IMR-90 (cell line): ENCODE data around the gene NR2C2. TPM values are rescaled to one million over a fixed set of nuclear protein-coding genes. Genes with fewer than 3 reads are reported as not detected.

Experiments used
- ATAC-seq: fragments of 200-7000 bp; cut with Tn5 transposase; 2 replicates; pipeline ENCODE4 v1.9.1; 2020; ENCODE audit warnings: low read depth, mild to moderate bottlenecking, moderate library complexity
- BruUV-seq: library from RNA; stranded (reverse); fragments of 400-500 nt; replicated peaks from 2 replicates; lab custom pipeline; 2021; lab: Mats Ljungman, UMichigan
- CTCF ChIA-PET: fragments of 300-600 bp; formaldehyde crosslinking; extraction: SDS; loops from one replicate; lab custom pipeline; 2021; ENCODE audit warnings: antibody characterized with exemption; lab: Yijun Ruan, JAX
- POLR2A ChIA-PET: fragments of 300-600 bp; sonication (Branson Sonifier 250); formaldehyde crosslinking; loops from one replicate; lab custom pipeline; 2022; ENCODE audit warnings: antibody characterized with exemption; ENCODE audit not compliant: unreplicated experiment; lab: Charles Lee
- DNase-seq: peaks from one replicate; pipeline ENCODE4 v3.0.0; 2013
- H2AFZ ChIP-seq: replicated peaks from 2 replicates; pipeline ENCODE3; 2013; ENCODE audit warnings: low read length, mild to moderate bottlenecking; ENCODE audit not compliant: poor library complexity
- H2AK5ac ChIP-seq: 2 replicates; pipeline ENCODE4 v1.6.1; 2013; ENCODE audit warnings: low read depth, low read length, inconsistent platforms
- H2AK9ac ChIP-seq: replicated peaks from 2 replicates; pipeline ENCODE3; 2013; ENCODE audit warnings: mild to moderate bottlenecking, low read depth, low read length, moderate library complexity; ENCODE audit not compliant: poor library complexity
- H2BK120ac ChIP-seq: 2 replicates; pipeline ENCODE4 v1.6.1; 2013; ENCODE audit warnings: low read depth, low read length, inconsistent platforms
- H2BK15ac ChIP-seq: 3 replicates; pipeline ENCODE4 v1.6.1; 2013; ENCODE audit warnings: low read depth, low read length, inconsistent platforms
- H2BK20ac ChIP-seq: 2 replicates; pipeline ENCODE4 v1.6.1; 2013; ENCODE audit warnings: low read depth, mild to moderate bottlenecking, inconsistent platforms, low read length, moderate library complexity
- H2BK5ac ChIP-seq: 2 replicates; pipeline ENCODE4 v1.6.1; 2013; ENCODE audit warnings: mild to moderate bottlenecking, low read depth, low read length, inconsistent platforms; ENCODE audit not compliant: poor library complexity, severe bottlenecking
- H3K14ac ChIP-seq: replicated peaks from 2 replicates; pipeline ENCODE4 v1.6.1; 2013; ENCODE audit warnings: low read depth, low read length, inconsistent platforms
- H3K18ac ChIP-seq: 2 replicates; pipeline ENCODE4 v1.6.1; 2013; ENCODE audit warnings: low read depth, low read length, control low read depth
- H3K23ac ChIP-seq: 2 replicates; pipeline ENCODE4 v1.6.1; 2013; ENCODE audit warnings: low read depth, low read length, inconsistent platforms
- H3K27ac ChIP-seq: 2 replicates; pipeline ENCODE4 v1.5.1; 2013; ENCODE audit warnings: mild to moderate bottlenecking, control low read depth, low read length; ENCODE audit not compliant: insufficient read depth
- H3K27me3 ChIP-seq: 2 replicates; pipeline ENCODE4 v1.6.1; 2013; ENCODE audit warnings: low read length; ENCODE audit not compliant: control insufficient read depth, insufficient read depth
- H3K36me3 ChIP-seq: 2 replicates; pipeline ENCODE4 v1.6.1; 2013; ENCODE audit warnings: low read length, mixed read lengths; ENCODE audit not compliant: control insufficient read depth, insufficient read depth
- H3K4ac ChIP-seq: 2 replicates; pipeline ENCODE4 v1.6.1; 2013; ENCODE audit warnings: low read depth, low read length, inconsistent platforms
- H3K4me1 ChIP-seq: 2 replicates; pipeline ENCODE4 v1.6.1; 2013; ENCODE audit warnings: low read length, mixed read lengths; ENCODE audit not compliant: control insufficient read depth, insufficient read depth
- H3K4me2 ChIP-seq: 2 replicates; pipeline ENCODE4 v1.6.1; 2013; ENCODE audit warnings: low read depth, mild to moderate bottlenecking, control low read depth, low read length, moderate library complexity
- H3K4me3 ChIP-seq: 2 replicates; pipeline ENCODE4 v1.5.1; 2013; ENCODE audit warnings: low read depth, mild to moderate bottlenecking, control low read depth, low read length, moderate library complexity; ENCODE audit not compliant: insufficient read depth
- H3K56ac ChIP-seq: 2 replicates; pipeline ENCODE4 v1.6.1; 2013; ENCODE audit warnings: low read length, inconsistent platforms; ENCODE audit not compliant: insufficient read depth; ENCODE audit errors: extremely low read depth
- H3K79me1 ChIP-seq, 2 experiments: 2 replicates each; pipeline ENCODE4 v1.6.1; 2013; ENCODE audit warnings: low read length in 2 of 2, inconsistent platforms in 1 of 2, low read depth in 1 of 2
- H3K9ac ChIP-seq: 2 replicates; pipeline ENCODE4 v1.6.1; 2013; ENCODE audit warnings: low read depth, low read length, control low read depth
- H3K9me1 ChIP-seq: 2 replicates; pipeline ENCODE4 v1.6.1; 2013; ENCODE audit warnings: low read length, inconsistent platforms; ENCODE audit not compliant: insufficient read depth
- H3K9me3 ChIP-seq: 2 replicates; pipeline ENCODE4 v1.6.1; 2013; ENCODE audit warnings: low read length; ENCODE audit not compliant: control insufficient read depth, insufficient read depth
- H4K20me1 ChIP-seq: 2 replicates; pipeline ENCODE4 v1.6.1; 2013; ENCODE audit warnings: low read length, inconsistent platforms; ENCODE audit not compliant: insufficient read depth
- H4K5ac ChIP-seq: 2 replicates; pipeline ENCODE4 v1.6.1; 2013; ENCODE audit warnings: mild to moderate bottlenecking, low read depth, low read length, control low read depth
- H4K8ac ChIP-seq, 2 experiments: 2 replicates each; pipeline ENCODE4 v1.6.1; 2013; ENCODE audit warnings: low read depth in 2 of 2, low read length in 2 of 2, control low read depth in 1 of 2, inconsistent platforms in 1 of 2
- H4K91ac ChIP-seq: 2 replicates; pipeline ENCODE4 v1.6.1; 2013; ENCODE audit warnings: low read depth, low read length, inconsistent platforms; ENCODE audit not compliant: insufficient read depth
- BHLHE40 ChIP-seq: fragments of 150-350 bp; IDR thresholded peaks from 2 replicates; pipeline ENCODE4 v1.6.1; 2016; ENCODE audit warnings: mild to moderate bottlenecking, low read depth, low read length
- FOS ChIP-seq: fragments of 150-350 bp; IDR thresholded peaks from 2 replicates; pipeline ENCODE4 v1.6.1; 2016; ENCODE audit warnings: low read depth, low read length
- MXI1 ChIP-seq: IDR thresholded peaks from 2 replicates; pipeline ENCODE4 v1.6.1; 2012; ENCODE audit warnings: low read depth, mild to moderate bottlenecking, low read length, moderate library complexity, borderline replicate concordance
- RCOR1 ChIP-seq: IDR thresholded peaks from 2 replicates; pipeline ENCODE4 v1.6.1; 2012; ENCODE audit warnings: mild to moderate bottlenecking, low read length, improper control_type of control experiment; ENCODE audit not compliant: insufficient replicate concordance
- RFX5 ChIP-seq: IDR thresholded peaks from 2 replicates; pipeline ENCODE4 v1.8.0; 2012; ENCODE audit warnings: low read depth, mild to moderate bottlenecking, low read length, moderate library complexity
- SMC3 ChIP-seq: fragments of 150-350 bp; IDR thresholded peaks from 2 replicates; pipeline ENCODE4 v1.6.1; 2016; ENCODE audit warnings: low read depth, mild to moderate bottlenecking, antibody characterized with exemption, low read length, moderate library complexity
- WGBS, 2 experiments: methylation state at CpG; one replicate each; pipeline versions ENCODE4 v1.1.5 to v1.1.7; 2013; ENCODE audit warnings: missing lambda C conversion rate in 2 of 2; ENCODE audit not compliant: insufficient read length in 1 of 2; ENCODE audit errors: extremely low coverage in 2 of 2; 5-methylcytosine and 5-hydroxymethylcytosine counted together
- dilution Hi-C: fragments of 300-500 bp; cut with HindIII; formaldehyde crosslinking; loops from one replicate; pipeline ENCODE4 v1.14.3; 2018; ENCODE audit warnings: low sequenced_read_pairs; ENCODE audit not compliant: unreplicated experiment
- in situ Hi-C: fragments of 300-500 bp; cut with MboI; formaldehyde crosslinking; loops from 3 replicates; pipeline ENCODE4 v1.14.3; 2019; ENCODE audit warnings: low sequenced_read_pairs, inconsistent platforms, mixed read lengths
- intact Hi-C: fragments of 100-400 bp; cut with micrococcal nuclease; formaldehyde crosslinking; loops from 2 replicates; pipeline ENCODE4 v1.10.0; 2022
- polyA plus RNA-seq, 3 experiments: library from polyadenylated mRNA; depleted of rRNA; stranded (reverse); fragments of >200 nt; gene quantifications; 2 replicates each; pipeline ENCODE4 v1.2.3, GENCODE V29; 2012; ENCODE audit warnings: low replicate concordance in 1 of 3
- total RNA-seq: library from RNA; depleted of rRNA; stranded (reverse); fragments of >200 nt; gene quantifications from 2 replicates; pipeline ENCODE4 v1.2.3, GENCODE V29; 2012

Gene NR2C2
- total and polyA plus RNA-seq, 2 of the 4 experiments (the other 2 are of a cell fraction), result 10.4 to 13.8 TPM

- Histone ChIP-seq H2BK5ac (no peak overlapping the region), H3K56ac (no peak overlapping the region), H2AK9ac (no peak overlapping the region), H3K9ac (no peak overlapping the region), H3K27me3 (no peaks in the 10 kb centered on the region), H3K79me1 (peaks cover 43 to 48% of the 10 kb centered on the region in 2 experiments), H3K23ac (no peak overlapping the region), H2AK5ac (no peak overlapping the region), H3K4me2 (no peak overlapping the region), H3K36me3 (peaks cover 40% of the 10 kb centered on the region), H3K9me1 (no peaks in the 10 kb centered on the region; the same call in 1 of the 2 replicates), H2BK20ac (no peak overlapping the region), H3K18ac (no peak overlapping the region), H2AFZ (no peak overlapping the region), H3K4me3 (no peak overlapping the region), H4K20me1 (peaks cover 13% of the 10 kb centered on the region), H3K4me1 (peaks cover 3% of the 10 kb centered on the region; the same call in 1 of the 2 replicates), H3K9me3 (no peaks in the 10 kb centered on the region), H3K4ac (no peak overlapping the region), H4K8ac (no peak overlapping the region), H3K14ac (no peak overlapping the region), H2BK120ac (no peak overlapping the region), H2BK15ac (no peak overlapping the region), H3K27ac (no peak overlapping the region), H4K91ac (no peak overlapping the region), H4K5ac (no peak overlapping the region)
- WGBS, 2 experiments, result no CpG with 5 or more reads among the region's 4 CpGs
- intact Hi-C loops (loop anchor here (5.0 kb wide), 1 partner anchor 126 kb away; no protein-coding TSS in a partner anchor), dilution Hi-C loops (no loop called here), in situ Hi-C loops (no loop called here)
- TF ChIP-seq SMC3 (no peak), MXI1 (no peak), RFX5 (no peak), RCOR1 (no peak), FOS (no peak), BHLHE40 (no peak)
- DNase-seq, result no peak
- ChIA-PET CTCF (no interaction called here), POLR2A (no interaction called here)
- ATAC-seq, result no peak
- no TSS peak for BruUV-seq
These were observed 106.2 kb downstream of the NR2C2 start for GRCh38 chr3:15053541-15053940.
